ENCODE results near the gene HS3ST3A1. TPM values are rescaled to one million over a fixed set of nuclear protein-coding genes. Genes with fewer than 3 reads are reported as not detected.

The HS3ST3A1 gene
- total RNA-seq, 1 experiment from 2014 or later, result 3.4 TPM

DNA sequence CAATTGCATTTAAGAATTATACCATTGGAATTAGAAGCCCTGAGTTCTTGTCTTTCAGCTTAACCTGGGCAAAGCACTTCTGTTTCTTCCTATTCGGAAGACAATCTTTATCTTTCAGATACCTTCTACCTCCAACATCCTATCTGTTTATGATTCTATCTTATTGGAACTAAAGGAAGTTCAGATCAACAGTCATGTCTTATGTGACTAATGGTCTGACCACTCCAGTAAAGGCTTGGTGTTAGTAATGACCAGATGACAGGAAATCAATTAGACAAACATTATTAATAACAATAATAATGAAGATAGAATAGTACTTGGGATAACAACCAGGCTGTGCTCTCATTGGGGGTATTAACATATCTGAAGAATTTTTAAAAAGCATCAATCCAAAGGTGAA, 11.3 kb downstream of the HS3ST3A1 start:
- Mint-ChIP-seq H3K9me3 (no peaks in the 10 kb centered on the region; a peak in 2 of 5 replicates), H3K27me3 (ENCODE audit: low read depth) (no peaks in the 10 kb centered on the region), H3K4me1 (peaks cover 21 to 26% of the 10 kb centered on the region in 2 experiments), H3K27ac (no peak overlapping the region), H3K4me3 (no peak overlapping the region), H3K36me3 (ENCODE audit: insufficient read depth in 1 of 3, low read depth in 3 of 3) (peaks cover 0 to 4% (median 4%) of the 10 kb centered on the region in 3 experiments; a peak in 5 of 7 replicates)
- Histone ChIP-seq H4K20me1 (ENCODE audit: control insufficient read depth, insufficient read depth, insufficient read length) (no peaks in the 10 kb centered on the region), H3K23ac (ENCODE audit: insufficient read length, low read depth, low read length) (no peak overlapping the region), H4K91ac (ENCODE audit: insufficient read length, low read depth, low read length) (no peak overlapping the region), H3K56ac (ENCODE audit: insufficient read length, low read depth, low read length) (no peak overlapping the region), H3K79me2 (ENCODE audit: insufficient read depth, low read length) (no peaks in the 10 kb centered on the region), H3K4me2 (ENCODE audit: insufficient read depth, insufficient read length, low read length) (no peak overlapping the region), H2BK5ac (ENCODE audit: insufficient read length, low read length) (no peak overlapping the region), H2AFZ (ENCODE audit: low read length) (no peak overlapping the region), H2BK12ac (ENCODE audit: insufficient read length, low read depth, low read length) (no peak overlapping the region), H4K5ac (ENCODE audit: insufficient read length, low read depth, low read length) (no peak overlapping the region), H3K14ac (ENCODE audit: insufficient read depth, low read length) (no peak overlapping the region), H3K18ac (ENCODE audit: insufficient read length, low read depth, low read length) (no peak overlapping the region), H2BK15ac (ENCODE audit: low read depth, low read length) (no peak overlapping the region), H2AK5ac (ENCODE audit: insufficient read length, low read length) (no peak overlapping the region), H3K27me3 (ENCODE audit: insufficient read depth, low read length) (no peaks in the 10 kb centered on the region), H3K27ac (ENCODE audit: insufficient read length, low read depth, low read length) (no peak overlapping the region), H2BK120ac (ENCODE audit: low read depth, low read length, poor library complexity, severe bottlenecking) (no peak overlapping the region), H4K8ac (replicated peaks; ENCODE audit: insufficient read length, low read depth, low read length) (no peak overlapping the region), H3K23me2 (ENCODE audit: insufficient read length, low read depth, low read length, poor library complexity, severe bottlenecking) (no peaks in the 10 kb centered on the region), H3K79me1 (ENCODE audit: insufficient read depth, low read depth, low read length, poor library complexity, severe bottlenecking) (no peaks in the 10 kb centered on the region), H2BK20ac (ENCODE audit: low read depth, low read length, poor library complexity, severe bottlenecking) (no peak overlapping the region), H3T11ph (ENCODE audit: low read length) (no peak overlapping the region), H3K9me3 (ENCODE audit: control insufficient read depth, low read depth, low read length) (no peaks in the 10 kb centered on the region), H3K4ac (ENCODE audit: low read depth, low read length) (no peak overlapping the region), H3K9ac (ENCODE audit: extremely low read depth, insufficient read length, low read length) (no peak overlapping the region), H3K4me1 (ENCODE audit: insufficient read depth, low read length) (no peaks in the 10 kb centered on the region)
- WGBS (ENCODE audit: extremely low coverage, insufficient read length, low lambda C conversion rate), result no CpG with 5 or more reads among the region's 1 CpG
- DNase-seq, result no peak
- no peak for TF ChIP-seq CTCF (conservative IDR thresholded peaks at IDR 0.05)
